VCaP (cell line): ENCODE data around the gene SLC17A9.
A peak's percentile ranks its signal among the peaks of the same experiment; 100 is the strongest.

Experiments used
- H3K27ac ChIP-seq: fragments of 450-650 bp; 2 replicates; pipeline ENCODE4 v1.5.1; 2017
- TF ChIP-seq, protein P1 (sequence below): fragments of 450-650 bp; conservative IDR thresholded peaks from 2 replicates; pipeline ENCODE4 v1.5.1; 2017; ENCODE audit warnings: mild to moderate bottlenecking, moderate library complexity

The SLC17A9 gene

DNA sequence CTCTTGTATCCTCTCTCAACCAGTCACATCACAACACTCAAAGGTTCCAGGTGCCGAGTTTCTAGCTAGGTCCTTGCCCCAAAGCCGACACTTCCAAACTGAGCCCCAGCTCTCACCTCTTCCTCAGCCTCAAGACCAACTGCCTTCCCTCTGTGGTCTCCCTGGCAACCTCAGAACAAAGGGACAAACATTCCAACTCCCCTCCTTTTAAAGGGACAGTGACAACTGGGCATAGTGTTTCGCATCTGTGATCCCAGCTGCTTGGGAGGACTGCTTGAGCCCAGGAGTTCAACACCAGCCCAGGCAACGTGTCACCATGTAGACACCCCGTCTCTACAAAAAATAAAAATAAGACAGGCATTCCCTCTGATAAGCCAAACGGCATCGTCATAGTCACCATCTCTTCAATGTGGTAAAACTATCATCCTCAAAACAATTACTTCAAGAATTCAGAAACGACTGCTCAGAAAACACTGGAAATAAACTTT, 37.5 kb upstream of the SLC17A9 start:
- no peak overlapping the region for H3K27ac ChIP-seq
- TF ChIP-seq, protein P1, sequence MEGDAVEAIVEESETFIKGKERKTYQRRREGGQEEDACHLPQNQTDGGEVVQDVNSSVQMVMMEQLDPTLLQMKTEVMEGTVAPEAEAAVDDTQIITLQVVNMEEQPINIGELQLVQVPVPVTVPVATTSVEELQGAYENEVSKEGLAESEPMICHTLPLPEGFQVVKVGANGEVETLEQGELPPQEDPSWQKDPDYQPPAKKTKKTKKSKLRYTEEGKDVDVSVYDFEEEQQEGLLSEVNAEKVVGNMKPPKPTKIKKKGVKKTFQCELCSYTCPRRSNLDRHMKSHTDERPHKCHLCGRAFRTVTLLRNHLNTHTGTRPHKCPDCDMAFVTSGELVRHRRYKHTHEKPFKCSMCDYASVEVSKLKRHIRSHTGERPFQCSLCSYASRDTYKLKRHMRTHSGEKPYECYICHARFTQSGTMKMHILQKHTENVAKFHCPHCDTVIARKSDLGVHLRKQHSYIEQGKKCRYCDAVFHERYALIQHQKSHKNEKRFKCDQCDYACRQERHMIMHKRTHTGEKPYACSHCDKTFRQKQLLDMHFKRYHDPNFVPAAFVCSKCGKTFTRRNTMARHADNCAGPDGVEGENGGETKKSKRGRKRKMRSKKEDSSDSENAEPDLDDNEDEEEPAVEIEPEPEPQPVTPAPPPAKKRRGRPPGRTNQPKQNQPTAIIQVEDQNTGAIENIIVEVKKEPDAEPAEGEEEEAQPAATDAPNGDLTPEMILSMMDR: no peak

GRCh38 chr20:62916703-62917476, 35.6 kb upstream of the SLC17A9 start:
- peak overlapping the region; percentile 10; the same call in 1 of the 2 replicates for H3K27ac ChIP-seq
- TF ChIP-seq, protein P1: no peak

GRCh38 chr20:62917720-62918119, 34.8 kb upstream of the SLC17A9 start:
- no peak overlapping the region for H3K27ac ChIP-seq
- TF ChIP-seq, protein P1: no peak

GRCh38 chr20:62918147-62918546, 34.4 kb upstream of the SLC17A9 start:
- no peak overlapping the region for H3K27ac ChIP-seq
- TF ChIP-seq, protein P1: no peak

DNA sequence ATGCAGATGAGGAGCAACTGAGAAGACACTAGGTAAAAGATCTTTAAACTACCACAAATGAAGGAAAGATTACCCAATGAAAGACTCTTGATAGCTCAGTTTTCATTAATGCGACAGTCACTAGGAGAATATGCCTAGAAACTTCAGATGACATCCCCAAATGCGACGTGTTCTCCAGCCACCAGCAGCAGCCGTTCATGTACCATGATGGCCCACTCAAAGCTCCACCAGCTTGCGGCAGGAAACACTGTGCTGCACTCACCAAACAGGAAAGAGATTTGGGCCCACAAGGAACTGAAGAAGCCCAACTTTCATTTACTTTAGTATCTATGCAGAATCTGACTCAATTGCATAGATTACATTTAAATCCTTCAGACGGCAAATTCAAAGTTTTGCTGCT, 33.7 kb upstream of the SLC17A9 start:
- H3K27ac ChIP-seq: no peak overlapping the region
- TF ChIP-seq, protein P1: no peak

GRCh38 chr20:62920039-62920645, 32.4 kb upstream of the SLC17A9 start:
- peak overlapping the region; percentile 2; the same call in 1 of the 2 replicates for H3K27ac ChIP-seq
- TF ChIP-seq, protein P1: no peak

DNA sequence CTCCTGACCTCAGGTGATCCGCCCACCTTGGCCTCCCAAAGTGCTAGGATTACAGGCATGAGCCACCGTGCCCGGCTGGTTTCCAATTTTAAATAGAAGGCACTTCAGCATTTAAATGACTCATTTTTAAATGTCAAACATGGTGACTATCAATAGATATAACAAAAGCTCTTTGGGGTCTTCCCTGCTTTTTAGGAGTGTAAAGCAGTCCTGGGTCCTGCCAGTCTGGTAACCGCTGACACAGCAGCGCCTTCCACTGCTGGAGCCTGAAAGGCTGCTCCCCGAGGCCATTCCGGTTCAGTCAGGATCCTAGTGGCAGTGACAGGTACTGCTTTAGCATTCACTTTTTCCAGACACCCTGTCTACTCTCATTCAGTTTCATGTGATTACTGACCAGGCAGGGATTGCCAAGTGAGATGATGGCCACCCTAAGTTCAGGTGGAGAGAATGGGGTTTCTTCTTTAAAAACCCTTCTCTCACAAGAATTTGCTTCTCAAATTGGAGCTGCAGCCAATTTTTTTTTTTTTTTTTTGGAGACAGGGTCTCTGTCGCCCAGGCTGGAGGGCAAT, 31.3 kb upstream of the SLC17A9 start:
- TF ChIP-seq, protein P1: peak; percentile 70
- H3K27ac ChIP-seq: peak overlapping the region; percentile 2; the same call in 1 of the 2 replicates
